Right kidney (tissue), 1 donor: ENCODE data around the gene RRAS2.
"Not testable (repeated sequence)": the region's sequence is repeated elsewhere in the genome, so short reads cannot be mapped to it uniquely, and the experiment has no call there.

Experiments used
- DNase-seq: peaks from one replicate; pipeline ENCODE4 v3.0.0-alpha.2; 2016

Gene RRAS2

GRCh38 chr11:14258221-14258935 is 100.6 kb downstream of the RRAS2 start:
- DNase-seq, result no peak

- no peak for DNase-seq
Observed at GRCh38 chr11:14255238-14255534, 103.8 kb downstream of the RRAS2 start.

GRCh38 chr11:14254533-14255237 is 104.3 kb downstream of the RRAS2 start:
- DNase-seq, result no peak

- no peak for DNase-seq
Observed at GRCh38 chr11:14253840-14254239, 105.1 kb downstream of the RRAS2 start.

- DNase-seq, result no peak
Observed at GRCh38 chr11:14253421-14253820, 105.6 kb downstream of the RRAS2 start.

- not testable (repeated sequence) for DNase-seq
Observed at GRCh38 chr11:14252501-14252900, 106.5 kb downstream of the RRAS2 start.

GRCh38 chr11:14251754-14252153 is 107.2 kb downstream of the RRAS2 start:
- DNase-seq, result no peak

GRCh38 chr11:14249121-14249963 is 109.6 kb downstream of the RRAS2 start:
- peak; percentile 29 for DNase-seq

- DNase-seq, result peak; percentile 22
Observed at GRCh38 chr11:14248580-14248981, 110.4 kb downstream of the RRAS2 start.

- no peak for DNase-seq
Observed at GRCh38 chr11:14245444-14245843, 113.5 kb downstream of the RRAS2 start.

GRCh38 chr11:14244926-14245325 is 114.1 kb downstream of the RRAS2 start:
- DNase-seq, result no peak

- DNase-seq, result no peak
Observed at GRCh38 chr11:14242733-14243132, 116.2 kb downstream of the RRAS2 start.

- no peak for DNase-seq
Observed at GRCh38 chr11:14242187-14242586, 116.8 kb downstream of the RRAS2 start.

- no peak for DNase-seq
Observed at GRCh38 chr11:14240951-14241350, 118.0 kb downstream of the RRAS2 start.

- DNase-seq, result no peak
Observed at GRCh38 chr11:14240221-14240620, 118.8 kb downstream of the RRAS2 start.

- no peak for DNase-seq
Observed at GRCh38 chr11:14237444-14237961, 121.5 kb downstream of the RRAS2 start.

GRCh38 chr11:14235701-14236100 is 123.3 kb downstream of the RRAS2 start:
- DNase-seq, result no peak

GRCh38 chr11:14234446-14234845 is 124.5 kb downstream of the RRAS2 start:
- DNase-seq, result no peak

GRCh38 chr11:14232652-14233051 is 126.3 kb downstream of the RRAS2 start:
- DNase-seq, result no peak

- no peak for DNase-seq
Observed at GRCh38 chr11:14230407-14230806, 128.6 kb downstream of the RRAS2 start.

GRCh38 chr11:14229472-14229871 is 129.5 kb downstream of the RRAS2 start:
- no peak for DNase-seq

- no peak for DNase-seq
Observed at GRCh38 chr11:14228356-14228755, 130.6 kb downstream of the RRAS2 start.
